ENCODE measurements around the gene LHB. TPM values are rescaled to one million over a fixed set of nuclear protein-coding genes. Genes with fewer than 3 reads are reported as not detected.

Gene LHB
- total RNA-seq, 1 donor, result not detected

- TF ChIP-seq CTCF (IDR thresholded peaks at IDR 0.05; ENCODE audit: insufficient read depth, low read depth, low read length), result no peak
- H3K4me3 ChIP-seq (ENCODE audit: low read depth, low read length), result peak overlapping the region; percentile 81
- DNase-seq (ENCODE audit: low read depth), result peak; percentile 81
These were observed 49.3 kb downstream of the LHB start for GRCh38 chr19:48967346-48968178.

GRCh38 chr19:48966541-48967345 lies 50.1 kb downstream of the LHB start:
- peak; percentile 13 for DNase-seq (ENCODE audit: low read depth)
- TF ChIP-seq CTCF (IDR thresholded peaks at IDR 0.05; ENCODE audit: insufficient read depth, low read depth, low read length), result no peak
- H3K4me3 ChIP-seq (ENCODE audit: low read depth, low read length), result peak overlapping the region; percentile 81

Small RNA genes lying within 50 kb of the gene (small RNA-seq; reads per million reads assigned to genes)
- not detected for gene MIR6798

Other genes starting within 250 kb of the LHB start
- gene BCAT2, start 206.1 kb downstream of the LHB start, total RNA-seq, result 30.3 and 31.5 TPM in 2 replicates
- gene HSD17B14, start 180.6 kb downstream of the LHB start, total RNA-seq, result 12.2 and 13.8 TPM in 2 replicates
- gene PLEKHA4, start 148.5 kb downstream of the LHB start, total RNA-seq, result 6.0 and 12.2 TPM in 2 replicates
- gene PPP1R15A, start 144.7 kb downstream of the LHB start, total RNA-seq, result 63.9 and 76.0 TPM in 2 replicates
- gene TULP2, start 118.3 kb downstream of the LHB start, total RNA-seq, result 0.32 TPM in 1 of 2 replicates, not detected in the other
- 139 and 154 TPM in 2 replicates for gene NUCB1, start 116.8 kb downstream of the LHB start, total RNA-seq
- gene DHDH, start 83.4 kb downstream of the LHB start, total RNA-seq, result not detected in 2 replicates
- gene BAX, start 62.2 kb downstream of the LHB start, total RNA-seq, result 65.4 and 85.9 TPM in 2 replicates
- 2,928 and 4,150 TPM in 2 replicates for gene FTL, start 51.8 kb downstream of the LHB start, total RNA-seq
- 39.6 and 43.2 TPM in 2 replicates for gene GYS1, start 23.8 kb downstream of the LHB start, total RNA-seq
- gene RUVBL2, start 23.2 kb downstream of the LHB start, total RNA-seq, result 162 and 176 TPM in 2 replicates
- gene CGB3, start 7.2 kb upstream of the LHB start, total RNA-seq, result not detected in 2 replicates
- gene CGB2, start 14.8 kb upstream of the LHB start, total RNA-seq, result not detected in 2 replicates
- gene CGB1, start 19.8 kb upstream of the LHB start, total RNA-seq, result not detected in 2 replicates
- gene CGB5, start 26.8 kb upstream of the LHB start, total RNA-seq, result 0.32 TPM in 1 of 2 replicates, not detected in the other
- not detected in 2 replicates for gene CGB8, start 32.0 kb upstream of the LHB start, total RNA-seq
- under 0.01 and 0.32 TPM in 2 replicates for gene CGB7, start 40.7 kb upstream of the LHB start, total RNA-seq
- gene NTF4, start 47.7 kb upstream of the LHB start, total RNA-seq, result not detected in 2 replicates
- gene KCNA7, start 55.6 kb upstream of the LHB start, total RNA-seq, result not detected in 2 replicates
- gene SNRNP70, start 68.4 kb upstream of the LHB start, total RNA-seq, result 117 and 197 TPM in 2 replicates
- gene LIN7B, start 97.3 kb upstream of the LHB start, total RNA-seq, result 4.8 and 6.5 TPM in 2 replicates
- 0.32 TPM in 1 of 2 replicates, not detected in the other for gene C19orf73, start 102.1 kb upstream of the LHB start, total RNA-seq
- 1.6 and 2.2 TPM in 2 replicates for gene PPFIA3, start 102.5 kb upstream of the LHB start, total RNA-seq
- gene HRC, start 138.3 kb upstream of the LHB start, total RNA-seq, result under 0.01 TPM in 1 of 2 replicates, not detected in the other
- gene TRPM4, start 140.7 kb upstream of the LHB start, total RNA-seq, result 17.3 and 18.0 TPM in 2 replicates